Stimulated activated CD4-positive, alpha-beta T cell treated with anti-CD3 and anti-CD28 coated beads, Interleukin-12 subunit alpha, Interleukin-12 subunit beta, amount 100 ng/mL, for 4 hours (primary cell): ENCODE results near the gene MRPS9.
A peak's percentile ranks its signal among the peaks of the same experiment; 100 is the strongest.

Experiments
- DNase-seq: peaks from one replicate; pipeline ENCODE4 v3.0.0-alpha.2; 2020

MRPS9 gene

DNA sequence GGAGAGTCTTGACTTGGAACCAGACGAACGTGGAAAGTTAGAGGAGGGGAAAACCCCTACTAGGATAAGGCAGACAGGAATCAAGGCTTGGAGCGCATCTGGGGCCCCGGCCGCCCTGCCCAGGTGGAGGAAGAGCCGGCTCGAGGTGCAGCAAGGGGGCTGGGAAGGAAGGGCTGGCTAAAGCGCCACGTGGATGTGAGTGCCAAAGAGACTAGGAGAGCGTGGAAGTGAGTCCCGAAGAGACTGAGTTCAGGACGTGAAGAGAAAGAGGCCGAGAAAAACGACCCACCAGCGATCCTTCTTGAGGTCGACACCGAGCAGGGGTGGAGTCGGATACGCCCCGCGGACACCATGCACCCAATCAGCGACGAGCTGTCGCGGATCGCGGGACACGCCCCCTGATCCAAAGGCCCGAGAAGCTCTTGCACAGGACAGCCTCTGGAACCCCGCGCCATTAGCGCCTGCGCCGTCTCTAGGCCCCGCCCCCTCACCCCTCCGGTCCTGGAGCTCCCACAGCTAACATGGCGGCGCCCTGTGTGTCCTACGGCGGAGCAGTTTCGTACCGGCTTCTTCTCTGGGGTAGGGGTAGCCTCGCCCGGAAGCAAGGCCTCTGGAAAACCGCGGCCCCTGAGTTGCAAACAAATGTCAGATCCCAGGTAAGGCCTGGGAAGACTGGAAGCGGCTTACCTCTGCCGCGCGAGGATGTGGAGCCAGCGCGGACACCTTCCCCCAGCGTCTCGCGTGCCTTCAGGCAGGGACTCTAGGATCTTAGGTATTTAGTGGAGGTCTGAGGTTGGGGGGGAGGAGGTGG is at the start of gene MRPS9:
Gene MRPS9, plus strand, starts transcription at position 498 of the 811 bp plus-strand sequence. Its CDS starts 24 bp downstream, at position 522.
- DNase-seq = peak; percentile 98

DNA sequence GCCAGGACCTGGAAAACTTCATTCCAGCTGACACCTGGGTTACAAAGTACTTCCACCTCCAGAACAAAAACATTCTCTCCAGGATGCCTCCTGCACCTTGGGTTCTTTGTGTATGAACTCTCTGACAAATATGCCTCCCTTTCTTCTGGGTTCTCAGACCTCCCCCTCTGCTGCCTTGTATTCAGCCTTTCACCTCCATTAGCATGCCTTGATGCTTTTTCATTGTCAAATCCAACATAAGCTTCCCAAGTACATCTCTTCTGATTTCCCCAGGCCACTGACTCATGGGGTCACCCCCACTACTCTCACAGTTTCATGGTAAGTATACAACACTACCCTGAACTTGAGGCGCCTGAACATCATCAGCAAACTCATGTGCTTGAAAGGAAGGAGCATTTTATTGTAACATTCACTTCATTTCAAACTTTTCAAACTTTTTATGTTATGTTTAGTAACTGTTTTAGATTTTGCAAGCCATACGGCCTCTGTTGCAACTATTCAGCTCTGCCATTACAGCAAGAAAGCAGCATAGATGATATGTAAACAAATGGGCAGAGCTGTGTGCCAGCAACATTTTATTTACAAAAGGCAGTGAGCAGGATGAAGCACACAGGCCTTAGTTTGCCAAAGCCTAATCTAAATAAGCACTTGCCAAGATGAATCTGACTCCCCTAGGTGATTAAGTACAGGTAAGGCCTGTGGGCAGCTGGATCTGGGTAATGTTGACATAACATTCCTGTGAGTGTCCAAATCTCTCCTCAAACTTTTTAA is 32.5 kb upstream of the MRPS9 start:
- DNase-seq = no peak

DNA sequence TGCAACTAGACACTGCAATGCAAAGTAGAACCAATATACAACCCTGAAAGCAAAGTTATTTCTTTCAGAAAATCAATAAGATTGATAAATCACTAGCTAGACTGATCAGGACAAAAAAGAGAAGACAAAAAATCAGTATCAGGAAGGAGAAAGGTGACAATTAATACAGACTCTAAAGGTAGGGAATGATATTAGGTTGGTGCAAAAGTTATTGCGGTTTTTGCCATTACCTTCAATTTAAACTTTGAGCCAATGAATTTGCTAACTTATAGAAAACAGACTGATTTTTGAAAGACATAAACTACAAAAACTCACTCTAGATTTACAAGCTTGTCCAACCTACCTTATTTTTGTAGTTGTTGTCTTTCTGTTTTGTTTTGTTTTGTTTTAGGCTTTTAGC is 30.5 kb upstream of the MRPS9 start:
- DNase-seq = no peak

DNA sequence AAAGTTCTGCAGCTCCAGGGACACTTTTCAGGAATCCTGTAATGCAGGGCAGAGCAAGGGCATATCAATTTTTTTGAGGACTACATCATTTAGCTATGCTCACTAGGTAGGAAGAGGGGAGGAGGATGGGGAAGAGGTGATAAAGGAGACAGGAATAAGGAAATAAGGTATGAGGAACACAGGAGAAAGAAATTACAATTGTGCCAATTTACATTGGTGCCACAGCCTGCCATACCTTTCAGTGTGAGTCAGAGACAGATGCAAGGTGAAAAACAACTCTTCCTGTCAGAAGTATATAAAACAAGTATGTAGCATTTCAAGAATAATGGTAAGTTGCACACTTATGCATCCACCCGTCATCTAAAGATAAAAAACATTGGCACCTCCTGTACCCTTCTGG is 5.4 kb upstream of the MRPS9 start:
- no peak for DNase-seq

DNA sequence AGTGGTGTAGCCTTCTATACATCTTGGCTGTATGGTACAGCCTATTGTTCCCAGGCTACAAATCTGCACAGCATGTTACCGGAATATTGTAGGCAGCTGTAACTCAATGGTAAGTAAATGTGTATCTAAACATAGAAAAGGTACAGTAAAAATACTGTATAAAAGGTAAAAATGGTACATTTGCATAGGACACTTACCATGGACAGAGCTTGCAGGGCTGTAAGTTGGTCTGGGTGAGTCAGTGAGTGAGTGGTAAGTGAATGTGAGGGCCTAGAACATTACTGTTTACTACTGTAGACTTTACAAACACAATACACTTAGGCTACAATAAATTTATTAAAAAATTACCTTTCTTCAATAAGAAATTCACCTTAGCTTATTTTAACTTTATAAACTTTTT is 3.7 kb upstream of the MRPS9 start:
- no peak for DNase-seq

DNA sequence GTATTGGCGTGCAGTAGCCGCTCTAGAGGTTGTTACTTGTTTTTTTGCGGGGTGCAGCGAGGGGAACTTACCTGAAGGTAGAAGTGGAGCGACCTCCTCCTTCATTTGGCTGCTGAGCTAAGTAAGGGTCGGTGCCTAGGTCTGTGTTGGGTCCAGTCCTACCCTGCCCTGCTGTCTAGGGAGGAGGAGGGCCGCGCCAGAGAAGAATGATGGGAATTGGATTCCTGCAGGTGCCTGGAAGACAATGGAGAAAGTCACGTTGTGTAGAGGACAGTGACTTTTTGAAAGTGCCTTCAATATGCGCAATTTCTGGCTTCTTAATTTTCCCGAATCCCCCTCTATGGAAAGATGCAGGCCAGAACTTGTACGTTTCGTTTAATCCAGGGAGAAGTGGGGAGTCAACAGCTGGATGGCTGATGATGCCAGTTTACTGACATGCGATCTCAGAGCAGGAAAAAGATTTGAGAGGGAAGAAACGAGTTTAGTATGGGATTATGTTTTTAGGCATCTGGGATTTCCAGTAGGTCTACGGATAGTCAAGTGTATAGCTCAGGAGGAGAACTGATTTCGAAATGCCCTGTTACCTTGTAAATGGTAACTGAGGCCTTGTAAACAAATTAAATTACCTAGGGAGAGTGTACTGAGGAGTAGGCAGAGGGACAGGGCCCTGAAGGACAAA is 653 bp downstream of the MRPS9 start:
- DNase-seq = no peak

DNA sequence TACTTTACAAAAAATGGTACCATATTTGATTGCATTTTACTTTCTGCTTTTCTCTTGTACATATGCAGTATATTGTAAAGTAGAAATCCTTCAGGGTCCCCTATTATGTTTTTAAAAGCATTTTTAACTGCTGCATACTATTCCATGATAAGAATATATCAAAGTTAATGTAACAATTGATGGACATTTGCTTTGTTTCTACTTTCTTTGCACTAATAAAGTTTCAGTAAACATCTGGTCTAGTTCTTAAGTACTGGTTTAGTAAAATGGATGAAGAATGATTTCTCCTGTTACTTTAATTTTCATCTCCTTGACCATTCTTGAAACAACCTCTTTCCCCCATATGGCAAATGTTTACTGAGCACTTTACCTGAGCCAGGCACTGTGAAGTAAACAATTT is 1.7 kb downstream of the MRPS9 start:
- no peak for DNase-seq

DNA sequence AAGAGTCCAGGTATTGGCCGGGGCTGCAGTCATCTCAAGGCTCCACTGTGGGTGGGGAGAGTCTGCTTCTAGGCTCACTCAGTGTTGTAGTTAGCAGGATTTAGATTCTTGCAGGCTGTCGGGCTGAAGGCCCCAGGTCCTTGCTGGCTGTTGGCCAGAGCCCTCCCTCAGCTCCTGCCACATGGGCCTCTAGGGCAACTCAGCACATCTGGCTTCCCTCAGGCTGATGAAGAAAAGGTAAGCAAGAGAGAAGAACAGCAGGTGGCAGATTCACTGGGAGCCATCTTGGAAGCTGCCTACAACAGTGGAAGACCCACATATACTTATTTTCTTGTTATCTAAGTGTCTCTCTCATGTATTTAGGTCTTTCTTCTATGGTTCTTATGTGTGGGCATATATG is 4.3 kb downstream of the MRPS9 start:
- no peak for DNase-seq

DNA sequence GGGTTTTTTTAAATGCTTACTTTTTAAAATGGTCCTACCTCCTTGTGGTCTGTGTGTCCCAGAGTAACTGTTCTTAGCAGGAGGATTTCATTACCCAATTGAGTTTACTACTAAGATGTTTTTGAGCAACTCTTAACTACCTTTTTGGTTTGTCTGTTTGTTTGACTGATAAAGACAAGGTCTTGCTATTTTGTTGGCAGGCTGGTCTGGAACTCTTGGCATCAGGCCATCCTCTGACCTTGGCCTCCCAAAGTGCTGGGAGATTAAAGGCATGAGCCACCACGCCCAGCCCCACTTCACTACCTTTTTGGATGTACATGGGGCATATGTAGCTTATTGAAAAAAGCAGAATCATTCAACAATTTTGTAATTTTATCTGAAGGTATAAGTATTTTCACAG is 14.9 kb downstream of the MRPS9 start:
- DNase-seq = no peak

DNA sequence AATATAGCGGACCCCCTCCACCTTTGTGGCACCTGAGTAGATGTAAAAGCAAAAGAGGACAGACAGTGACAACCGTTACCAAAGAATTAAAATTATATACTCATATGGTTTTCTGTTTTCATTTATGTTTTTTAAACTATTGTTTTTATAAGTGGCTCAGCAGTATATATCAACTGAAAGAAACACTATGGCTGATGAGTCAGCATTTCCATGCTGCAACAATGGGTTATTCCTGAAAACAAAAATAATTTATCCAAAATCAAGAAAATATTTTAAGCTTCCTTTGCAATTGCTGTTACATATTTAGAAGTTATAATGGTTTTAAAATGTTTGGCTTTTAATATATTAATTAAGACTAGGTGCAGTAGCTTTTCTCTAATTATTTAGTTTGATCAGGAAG is 17.7 kb downstream of the MRPS9 start:
- DNase-seq = no peak

DNA sequence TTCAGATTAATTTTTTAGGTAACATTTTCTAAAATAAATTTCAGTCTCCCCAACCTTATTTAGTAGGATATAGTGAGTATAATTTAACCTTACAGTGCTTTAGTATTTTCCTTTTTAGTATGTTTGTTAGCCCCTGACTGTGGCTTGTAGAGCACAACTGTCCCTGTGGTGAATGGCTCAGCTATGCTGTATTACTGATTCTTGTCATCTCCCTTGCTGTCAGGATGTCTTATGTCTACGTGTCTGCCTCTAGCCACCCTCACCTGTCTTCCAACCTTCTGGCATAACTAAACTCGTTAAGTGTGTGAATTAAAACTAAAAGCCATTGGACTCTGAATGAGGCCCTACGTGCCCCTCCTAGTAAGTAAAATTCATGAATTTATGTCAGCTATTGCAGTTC is 18.4 kb downstream of the MRPS9 start:
- DNase-seq = no peak

DNA sequence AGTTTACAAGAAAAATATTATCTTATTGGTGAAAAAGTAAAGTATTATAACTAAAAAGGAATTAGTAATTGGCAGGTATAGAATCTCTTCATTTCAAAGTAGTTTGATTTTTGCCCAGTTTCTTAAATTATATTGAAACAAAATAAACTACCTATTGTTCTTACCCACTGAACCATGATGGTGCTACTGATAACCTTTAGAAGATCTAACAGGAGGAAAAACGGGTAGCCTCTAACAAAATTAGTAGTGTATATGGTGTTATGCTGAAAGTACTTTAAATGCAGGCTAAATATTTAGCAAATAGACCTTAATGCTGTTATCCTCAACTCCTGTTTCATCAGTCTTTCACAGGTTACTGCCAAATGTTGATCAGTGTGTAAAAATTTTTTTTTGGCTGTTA is 19.1 kb downstream of the MRPS9 start:
- no peak for DNase-seq

DNA sequence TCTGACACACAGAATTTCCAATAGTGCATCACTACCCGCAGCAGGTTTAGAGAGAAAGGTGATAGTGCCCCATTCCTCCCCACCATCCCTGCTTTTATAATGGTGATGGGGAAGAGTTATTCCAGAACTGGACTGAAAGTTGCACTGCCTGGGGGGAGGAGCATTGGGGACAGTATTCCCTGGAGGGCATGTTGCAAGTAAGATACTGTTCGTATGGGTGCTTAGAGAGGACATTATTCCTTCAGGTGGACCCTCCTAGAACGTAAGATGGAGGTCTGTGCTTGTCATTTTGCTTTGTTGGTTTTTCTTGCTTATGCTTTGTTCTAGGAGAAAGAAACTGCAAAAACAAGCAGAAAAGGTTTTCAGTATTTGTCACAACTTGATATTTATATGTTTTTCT is 23.7 kb downstream of the MRPS9 start:
- DNase-seq = no peak

DNA sequence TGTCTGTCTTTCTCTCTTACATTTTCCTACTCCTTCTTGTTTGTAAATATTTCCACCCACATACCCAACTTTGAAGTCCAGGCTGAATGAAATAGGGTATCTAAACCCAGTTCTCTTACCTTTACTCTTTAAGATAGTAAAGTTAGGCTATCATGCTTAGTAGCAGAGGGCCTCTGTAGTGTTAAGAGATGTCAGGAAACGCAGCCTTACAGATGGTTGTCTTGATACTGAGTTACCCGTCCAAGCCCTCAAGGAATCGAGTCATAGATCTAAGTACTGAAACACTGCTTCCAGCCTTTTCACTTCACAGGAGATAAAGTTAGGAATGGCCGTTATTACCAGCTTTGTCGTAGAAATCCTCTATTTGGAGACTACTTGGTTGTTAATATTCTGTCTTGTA is 24.3 kb downstream of the MRPS9 start:
- DNase-seq = no peak

DNA sequence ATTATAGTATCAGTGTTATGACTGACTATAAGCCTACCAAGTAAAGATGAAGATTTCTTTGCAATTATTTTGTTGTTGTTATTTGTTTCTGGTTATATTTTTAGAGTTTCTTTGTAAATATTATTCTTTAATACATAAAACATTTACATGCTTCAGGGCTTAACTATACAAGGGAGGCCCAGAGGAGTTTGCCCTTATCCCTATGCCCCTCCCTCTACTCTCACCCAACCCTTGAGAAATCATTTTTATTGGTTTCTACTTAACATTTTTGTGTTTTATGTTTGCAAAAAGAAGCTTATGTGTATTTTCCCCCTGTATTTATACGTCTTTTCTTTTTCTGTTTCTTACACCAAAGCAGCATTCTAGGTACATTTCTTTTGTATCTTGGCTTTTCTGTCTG is 30.5 kb downstream of the MRPS9 start:
- DNase-seq = no peak

DNA sequence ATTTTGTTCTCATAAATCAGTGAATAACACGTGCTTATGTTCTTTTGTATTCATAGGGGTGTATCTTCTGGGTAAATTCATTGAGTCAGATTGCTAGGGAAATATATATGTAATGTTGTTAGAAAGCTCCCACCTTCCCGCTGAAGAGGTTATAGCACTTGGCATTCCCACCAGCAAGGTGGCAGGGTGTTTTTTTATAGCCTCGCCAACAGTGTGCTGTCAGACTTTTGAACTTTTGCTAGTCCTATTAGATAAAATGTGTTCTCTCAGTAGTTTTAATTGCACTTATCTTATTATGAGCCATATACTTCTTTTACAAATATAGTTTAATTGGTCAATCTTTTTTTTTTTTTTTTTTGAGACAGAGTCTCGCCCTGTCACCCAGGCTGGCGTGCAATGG is 31.0 kb downstream of the MRPS9 start:
- DNase-seq = no peak

DNA sequence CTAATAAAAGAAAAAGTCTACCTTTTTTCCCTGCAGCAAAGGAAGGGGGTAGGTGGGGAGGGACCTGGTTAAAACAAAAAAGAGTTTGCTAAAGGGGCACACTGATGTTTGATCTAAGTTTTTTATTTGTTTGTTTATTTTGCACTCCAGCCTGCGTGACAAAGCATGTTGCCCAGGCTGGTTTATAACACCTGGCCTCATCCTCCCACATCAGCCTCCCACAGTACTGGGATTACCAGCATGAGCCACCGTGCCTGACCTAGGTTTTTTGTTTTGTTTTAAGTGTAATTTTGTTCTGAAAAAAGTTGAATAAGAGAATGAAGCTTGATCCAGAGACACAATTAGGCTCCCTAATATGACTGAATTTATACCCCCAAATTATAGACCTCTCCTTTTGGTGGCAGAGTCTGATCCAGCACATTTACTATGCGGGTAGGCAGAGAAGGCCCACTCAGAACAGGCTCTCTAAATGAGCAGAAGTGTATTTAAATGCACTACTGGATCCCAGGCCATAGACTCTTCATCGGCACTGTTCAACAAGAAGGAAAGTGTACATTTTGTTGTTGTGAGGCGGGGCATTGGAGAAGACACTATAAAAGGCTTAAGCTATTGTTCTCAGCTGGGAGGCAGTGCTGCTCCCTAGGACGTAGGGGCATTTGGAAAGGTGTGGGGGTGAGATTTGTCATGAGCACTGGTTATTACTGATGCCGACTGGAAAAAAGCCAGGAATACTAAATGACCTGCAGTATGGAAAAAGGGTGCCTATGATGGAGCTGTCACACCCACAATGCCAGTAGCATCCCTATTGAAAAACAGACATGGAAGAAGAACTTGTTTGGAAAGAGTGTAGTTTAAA is 32.4 kb downstream of the MRPS9 start:
- no peak for DNase-seq

DNA sequence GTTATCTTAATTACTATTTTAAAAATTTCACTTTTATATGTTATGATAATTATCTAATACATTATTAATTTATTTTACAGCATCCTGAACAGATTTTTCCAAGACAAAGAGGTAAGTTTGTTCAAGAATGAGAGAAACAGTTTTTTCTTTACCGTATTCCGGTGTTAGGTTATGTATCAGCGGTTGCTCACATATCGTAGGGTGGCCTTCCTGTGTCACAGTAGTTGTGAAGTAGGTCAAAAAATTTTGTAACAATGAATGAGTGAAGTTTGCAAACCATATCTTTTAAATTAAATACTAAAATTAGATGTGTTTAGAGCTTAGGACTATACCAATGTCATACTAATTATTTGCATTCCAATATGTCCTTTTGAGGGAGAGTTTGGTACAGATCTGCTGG is 33.5 kb downstream of the MRPS9 start:
- DNase-seq = no peak

DNA sequence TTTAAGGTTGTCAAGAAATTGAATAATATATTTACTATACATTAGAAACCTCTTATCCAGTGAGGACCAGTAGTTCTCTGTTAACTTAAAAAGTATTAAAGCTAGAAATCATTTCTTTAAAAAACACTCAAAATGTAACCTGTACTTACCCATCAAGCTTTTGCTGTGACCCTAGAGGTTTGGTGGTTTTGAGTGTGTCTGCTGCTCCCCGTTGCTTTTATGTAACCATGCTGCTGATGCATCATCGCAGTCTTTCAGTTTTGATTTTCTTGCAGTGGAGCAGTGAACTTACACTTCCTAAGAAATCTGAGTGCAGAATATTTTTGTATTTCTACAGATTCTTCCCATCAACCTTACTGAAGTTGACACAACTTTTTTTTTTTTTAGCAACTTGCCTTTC is 34.2 kb downstream of the MRPS9 start:
- DNase-seq = no peak

DNA sequence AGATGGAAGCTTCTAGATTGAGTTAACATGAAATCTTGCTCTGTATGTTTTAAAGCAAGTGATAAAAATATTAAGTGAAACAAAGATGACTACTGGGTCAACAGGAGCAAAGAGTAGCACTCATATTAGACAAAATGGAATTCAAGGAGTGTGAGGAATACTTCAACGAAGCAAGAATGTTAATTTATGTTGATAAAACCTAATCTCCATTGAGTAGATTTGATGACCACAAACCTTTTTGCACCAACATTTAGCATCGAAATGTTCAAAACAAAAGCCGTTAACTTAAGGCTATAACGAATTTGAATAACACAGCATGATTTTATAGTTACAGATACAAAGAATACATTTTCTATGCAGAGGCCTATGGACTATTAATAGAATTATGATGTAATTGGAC is 35.7 kb downstream of the MRPS9 start:
- DNase-seq = no peak

DNA sequence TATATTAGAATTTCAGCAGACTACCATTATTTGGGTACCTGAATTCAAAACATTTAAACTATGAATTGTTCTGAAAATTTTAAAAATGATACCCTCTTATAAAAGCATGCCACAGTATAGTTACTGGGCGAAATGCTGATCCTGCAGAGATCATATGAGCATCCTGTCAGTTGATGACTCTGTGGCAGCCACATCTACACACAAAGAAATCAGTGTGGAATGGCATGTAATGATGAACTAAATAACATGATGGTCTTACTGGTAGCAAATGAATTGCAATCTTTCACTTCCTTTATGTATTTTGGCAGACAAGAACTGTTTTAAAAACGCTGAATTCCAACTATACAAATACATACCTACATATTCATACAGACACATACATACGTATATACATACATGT is 38.3 kb downstream of the MRPS9 start:
- no peak for DNase-seq

DNA sequence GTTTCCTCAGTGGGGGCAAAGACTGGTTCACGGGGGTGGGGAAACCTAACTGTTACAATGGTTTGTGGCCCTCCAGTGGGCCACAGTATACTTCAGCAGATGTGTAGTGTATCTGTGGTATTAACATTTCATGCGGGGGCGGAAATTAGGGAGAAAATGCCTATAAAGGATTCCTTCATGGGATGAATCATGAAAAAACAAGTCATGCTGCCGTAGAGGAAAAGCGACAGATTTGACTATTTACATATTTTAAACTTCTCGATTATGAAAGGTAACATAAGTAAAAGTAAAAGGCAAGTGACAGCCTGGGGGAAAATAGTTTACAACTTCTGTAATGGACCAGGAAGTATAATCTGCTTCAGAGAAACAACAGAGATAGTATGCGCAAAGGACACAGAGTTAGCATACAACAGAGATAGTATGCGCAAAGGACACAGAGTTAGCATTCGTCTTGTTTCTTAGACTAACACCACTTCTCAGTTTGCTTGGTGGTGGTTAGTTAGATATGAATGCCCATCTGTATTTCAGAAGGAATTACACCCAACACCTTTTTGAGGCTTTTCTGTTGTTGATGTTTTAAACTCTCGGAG is 41.1 kb downstream of the MRPS9 start:
- no peak for DNase-seq

DNA sequence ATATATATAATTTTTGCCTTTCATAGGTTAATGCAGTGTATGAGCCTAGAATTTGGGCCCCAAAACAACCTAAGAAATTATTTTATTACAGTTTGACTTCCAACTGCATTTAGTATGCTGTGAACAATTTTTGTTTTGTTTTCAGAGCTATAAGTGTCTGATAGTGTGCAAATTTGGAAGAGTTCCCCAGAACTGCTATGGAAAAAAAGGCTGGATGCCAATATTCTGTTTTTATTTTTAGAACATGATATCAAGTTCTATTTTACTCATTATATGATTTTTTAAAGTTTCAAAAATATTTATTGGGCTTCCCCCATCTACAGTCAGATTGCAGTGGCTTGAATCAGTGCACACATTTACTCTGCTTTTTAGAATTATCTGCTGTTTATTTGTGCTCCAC is 42.6 kb downstream of the MRPS9 start:
- no peak for DNase-seq
